Measurements from ENCODE around the gene MAGEB1.

Gene MAGEB1

DNA sequence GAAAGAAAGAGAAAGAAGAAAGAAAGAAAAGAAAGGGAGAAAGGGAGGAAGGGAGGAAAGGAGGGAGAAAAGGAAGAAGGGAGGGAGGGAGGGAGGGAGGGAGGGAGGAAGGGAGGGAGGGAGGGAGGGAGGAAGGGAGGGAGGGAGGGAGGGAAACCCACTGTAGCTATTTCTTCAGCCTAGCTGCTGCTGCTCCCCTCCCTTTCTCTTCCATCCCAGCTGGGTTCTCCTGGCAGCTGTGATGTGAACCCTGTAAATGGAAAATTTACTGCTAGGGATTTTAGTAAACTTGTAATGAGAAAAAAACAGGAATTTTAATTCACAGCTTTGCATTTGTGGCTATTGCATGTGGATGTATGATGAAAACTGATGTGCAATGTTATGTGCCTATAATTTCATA is 54.3 kb downstream of the MAGEB1 start:
- no peak for DNase-seq
